CD4-positive, alpha-beta T cell treated with Interferon gamma for 1 hour (primary cell): Measurements from ENCODE around the gene RAD9A.

Experiments used
- DNase-seq: peaks from one replicate; pipeline ENCODE4 v3.0.0-alpha.2; 2020

Gene RAD9A

DNA sequence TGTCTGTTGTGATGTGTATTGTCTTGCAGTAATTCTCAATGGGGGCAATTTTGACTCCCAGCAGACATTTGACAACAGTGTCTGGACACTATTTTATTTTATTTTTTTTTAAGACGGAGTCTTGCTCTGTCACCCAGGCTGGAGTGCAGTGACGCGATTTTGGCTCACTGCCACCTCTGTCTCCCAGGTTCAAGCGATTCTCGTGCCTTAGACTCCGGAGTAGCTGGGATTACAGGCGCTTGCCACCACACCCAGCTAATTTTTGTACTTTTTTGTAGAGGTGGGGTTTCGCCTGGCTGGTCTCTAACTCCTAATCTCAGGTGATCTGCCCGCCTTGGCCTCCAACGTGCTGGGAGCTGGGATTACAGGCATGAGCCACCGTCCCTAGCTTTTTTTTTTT lies 37.9 kb downstream of the RAD9A start:
- no peak for DNase-seq

DNA sequence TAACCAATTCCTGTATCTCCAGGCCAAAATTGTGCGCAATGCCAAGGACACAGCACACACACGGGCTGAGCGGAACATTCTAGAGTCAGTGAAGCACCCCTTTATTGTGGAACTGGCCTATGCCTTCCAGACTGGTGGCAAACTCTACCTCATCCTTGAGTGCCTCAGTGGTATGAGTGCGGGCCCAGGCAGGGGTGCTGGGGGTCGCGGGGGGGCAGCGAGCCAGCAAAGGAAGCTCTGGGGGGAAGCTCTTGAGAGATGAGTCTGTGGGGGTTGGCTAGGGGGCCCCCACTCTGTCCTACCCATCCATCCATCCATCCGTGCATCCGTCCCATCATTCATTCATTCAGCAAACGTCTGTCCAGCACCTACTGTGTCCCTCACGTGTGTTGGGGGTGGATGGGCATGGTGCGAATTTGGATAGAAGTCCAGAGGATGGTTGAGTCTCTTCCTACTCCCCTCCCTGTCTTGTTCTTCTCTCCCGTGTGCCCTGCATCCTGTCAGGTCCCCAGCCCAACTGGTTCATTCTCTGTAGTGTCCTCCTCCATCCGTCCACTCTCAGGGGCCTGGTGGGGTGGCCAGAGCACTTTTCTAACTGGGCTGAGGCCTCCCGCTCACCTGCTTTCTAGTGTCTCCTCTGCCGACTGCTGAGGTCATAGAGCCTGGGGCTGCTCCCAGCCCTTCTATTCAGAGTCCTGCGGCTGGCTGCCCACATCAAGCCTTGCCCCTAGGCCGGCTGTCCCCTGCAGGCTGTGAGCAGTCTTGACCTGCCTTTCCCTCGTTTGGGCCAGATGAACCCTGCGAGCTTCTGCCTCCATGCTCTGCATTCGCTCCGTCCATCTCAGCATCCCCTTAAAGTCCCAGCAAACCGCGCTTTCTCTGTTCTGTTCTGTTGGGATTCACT lies 39.8 kb downstream of the RAD9A start:
- DNase-seq: no peak

GRCh38 chr11:67432655-67433349 lies 41.0 kb downstream of the RAD9A start:
- no peak for DNase-seq

- no peak for DNase-seq
These were observed 42.0 kb downstream of the RAD9A start for GRCh38 chr11:67433536-67434394.

DNA sequence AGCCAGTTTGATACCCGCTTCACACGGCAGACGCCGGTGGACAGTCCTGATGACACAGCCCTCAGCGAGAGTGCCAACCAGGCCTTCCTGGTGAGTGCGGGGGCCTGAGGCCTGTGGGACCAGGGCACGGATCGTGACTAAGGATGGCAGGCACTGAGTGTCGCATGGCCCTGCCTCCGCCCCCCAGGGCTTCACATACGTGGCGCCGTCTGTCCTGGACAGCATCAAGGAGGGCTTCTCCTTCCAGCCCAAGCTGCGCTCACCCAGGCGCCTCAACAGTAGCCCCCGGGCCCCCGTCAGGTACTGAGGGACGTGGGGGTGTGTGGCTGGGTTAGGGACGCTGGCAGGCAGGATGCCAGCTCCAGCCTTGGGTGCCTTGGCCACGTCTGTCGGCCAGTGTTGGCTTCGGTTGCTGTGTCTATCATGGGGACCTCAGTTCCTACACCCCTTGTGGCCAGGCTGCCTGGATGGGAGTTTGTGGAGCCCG lies 42.7 kb downstream of the RAD9A start:
- DNase-seq: no peak

DNA sequence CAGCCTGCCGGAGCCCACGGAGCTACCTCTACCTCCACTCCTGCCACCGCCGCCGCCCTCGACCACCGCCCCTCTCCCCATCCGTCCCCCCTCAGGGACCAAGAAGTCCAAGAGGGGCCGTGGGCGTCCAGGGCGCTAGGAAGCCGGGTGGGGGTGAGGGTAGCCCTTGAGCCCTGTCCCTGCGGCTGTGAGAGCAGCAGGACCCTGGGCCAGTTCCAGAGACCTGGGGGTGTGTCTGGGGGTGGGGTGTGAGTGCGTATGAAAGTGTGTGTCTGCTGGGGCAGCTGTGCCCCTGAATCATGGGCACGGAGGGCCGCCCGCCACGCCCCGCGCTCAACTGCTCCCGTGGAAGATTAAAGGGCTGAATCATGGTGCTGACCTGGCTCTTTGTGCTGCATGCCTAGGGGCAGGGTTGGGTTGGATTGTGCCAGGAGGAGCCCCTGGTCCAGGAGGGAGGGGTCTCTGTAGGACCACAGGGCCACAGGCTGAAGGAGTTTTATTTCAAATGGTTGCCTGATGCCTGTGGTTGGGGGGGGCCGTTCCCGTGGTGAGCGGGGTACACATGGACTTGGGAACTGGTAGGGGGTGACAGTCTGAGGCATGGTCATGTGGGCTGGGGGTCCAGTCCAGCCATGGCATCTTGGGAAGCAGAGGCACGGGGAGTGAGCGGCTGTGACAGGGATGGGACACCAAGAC lies 43.4 kb downstream of the RAD9A start:
- DNase-seq: no peak

DNA sequence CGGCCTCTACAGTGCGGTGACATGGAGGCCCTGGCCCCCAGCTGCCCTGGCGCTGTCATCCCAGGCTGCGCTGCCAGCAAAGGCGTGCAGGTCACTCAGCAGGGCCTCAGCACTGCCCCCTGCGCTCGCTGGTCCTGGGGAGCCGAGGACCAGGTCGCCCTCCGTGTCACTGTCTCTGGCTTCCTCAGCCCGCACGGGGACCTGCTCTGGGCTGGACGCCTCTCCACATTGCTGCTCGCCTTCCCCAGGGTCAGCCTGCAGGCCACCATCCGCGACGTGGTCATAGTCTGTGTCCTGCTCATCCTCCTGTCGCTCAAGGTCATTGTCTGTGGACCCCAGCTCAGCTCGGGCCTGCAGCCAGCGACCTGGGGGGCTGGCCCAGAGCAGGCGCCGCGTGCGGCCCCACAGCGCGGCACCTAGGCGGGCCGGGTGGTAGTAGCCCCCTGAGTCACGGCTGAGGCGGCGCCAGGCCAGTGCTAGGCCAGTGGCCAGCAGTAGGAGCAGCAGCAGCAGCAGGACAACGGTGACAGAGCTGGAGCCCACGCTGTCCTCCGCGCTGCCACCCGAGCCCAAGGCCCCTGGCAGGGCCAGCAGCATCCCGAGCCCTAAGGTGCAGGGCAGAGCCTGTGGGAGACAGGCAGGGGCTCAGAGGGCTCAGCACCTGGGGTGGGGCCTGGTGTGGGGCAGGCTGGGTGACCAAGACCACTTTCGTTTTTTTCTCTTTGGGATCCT lies 44.1 kb downstream of the RAD9A start:
- no peak for DNase-seq

- DNase-seq: peak; percentile 59
These were observed 44.8 kb downstream of the RAD9A start for GRCh38 chr11:67436459-67437081.

GRCh38 chr11:67437082-67437808 lies 45.5 kb downstream of the RAD9A start, which contains the start of gene PTPRCAP:
TSS of gene PTPRCAP (minus strand) at chr11:67437682. CDS start at chr11:67437619, 63 bp downstream.
- peak; percentile 71 for DNase-seq

DNA sequence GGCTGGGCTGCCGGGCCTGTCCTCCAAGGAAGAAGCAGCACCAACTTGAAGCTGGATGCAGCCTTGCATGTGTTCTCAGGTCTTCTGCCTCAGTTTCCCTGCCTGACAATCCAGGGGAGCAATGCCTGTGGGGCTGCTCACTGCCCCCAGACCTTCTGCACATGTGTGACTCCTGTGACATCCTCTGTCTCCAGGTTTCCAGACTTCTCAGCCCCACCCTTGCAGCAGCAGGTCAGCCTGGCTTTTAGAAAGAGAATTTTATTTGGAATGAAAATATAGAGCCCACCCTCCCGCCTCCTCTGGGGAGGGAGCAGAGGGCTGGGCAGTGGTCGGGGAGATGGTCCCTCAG lies 46.0 kb downstream of the RAD9A start:
- no peak for DNase-seq

DNA sequence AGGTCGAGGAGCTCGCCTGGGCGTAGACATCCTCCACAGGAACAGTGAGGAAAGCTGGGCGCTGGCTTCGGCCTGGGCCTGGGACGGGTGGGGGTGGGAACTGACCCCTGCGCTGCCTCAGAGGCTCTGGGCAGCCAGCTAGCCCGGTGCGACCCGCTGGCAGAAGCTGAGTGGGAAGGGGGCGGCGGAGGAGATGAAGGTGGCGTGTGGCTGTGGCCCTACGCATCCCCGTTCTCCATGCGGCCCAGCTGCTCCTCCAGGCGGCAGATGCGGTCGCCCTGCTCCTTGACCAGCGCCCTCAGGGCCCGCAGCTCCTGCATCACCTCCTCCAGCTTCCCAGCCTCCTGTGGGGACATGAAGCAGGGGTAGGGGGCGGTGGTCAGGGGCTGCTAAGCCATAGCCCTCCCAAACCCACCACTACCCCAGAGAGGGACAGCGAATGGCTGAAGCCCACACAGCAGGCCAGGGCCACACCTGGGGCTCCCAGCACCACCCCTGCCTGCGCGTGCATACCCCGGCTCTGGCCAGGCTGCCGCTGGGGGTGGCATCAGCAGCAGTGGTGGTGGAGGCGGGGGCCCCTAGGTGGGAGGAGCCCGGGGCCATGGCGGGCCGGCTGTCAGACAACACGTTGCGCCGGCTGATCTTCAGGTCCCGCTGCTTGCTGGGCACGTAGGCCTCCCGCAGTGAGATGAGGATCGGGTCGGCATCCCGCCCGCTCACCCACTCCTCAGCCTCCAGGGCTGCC lies 46.5 kb downstream of the RAD9A start:
- peak; percentile 65 for DNase-seq

- DNase-seq: no peak
These were observed 47.8 kb downstream of the RAD9A start for GRCh38 chr11:67439321-67440228.

DNA sequence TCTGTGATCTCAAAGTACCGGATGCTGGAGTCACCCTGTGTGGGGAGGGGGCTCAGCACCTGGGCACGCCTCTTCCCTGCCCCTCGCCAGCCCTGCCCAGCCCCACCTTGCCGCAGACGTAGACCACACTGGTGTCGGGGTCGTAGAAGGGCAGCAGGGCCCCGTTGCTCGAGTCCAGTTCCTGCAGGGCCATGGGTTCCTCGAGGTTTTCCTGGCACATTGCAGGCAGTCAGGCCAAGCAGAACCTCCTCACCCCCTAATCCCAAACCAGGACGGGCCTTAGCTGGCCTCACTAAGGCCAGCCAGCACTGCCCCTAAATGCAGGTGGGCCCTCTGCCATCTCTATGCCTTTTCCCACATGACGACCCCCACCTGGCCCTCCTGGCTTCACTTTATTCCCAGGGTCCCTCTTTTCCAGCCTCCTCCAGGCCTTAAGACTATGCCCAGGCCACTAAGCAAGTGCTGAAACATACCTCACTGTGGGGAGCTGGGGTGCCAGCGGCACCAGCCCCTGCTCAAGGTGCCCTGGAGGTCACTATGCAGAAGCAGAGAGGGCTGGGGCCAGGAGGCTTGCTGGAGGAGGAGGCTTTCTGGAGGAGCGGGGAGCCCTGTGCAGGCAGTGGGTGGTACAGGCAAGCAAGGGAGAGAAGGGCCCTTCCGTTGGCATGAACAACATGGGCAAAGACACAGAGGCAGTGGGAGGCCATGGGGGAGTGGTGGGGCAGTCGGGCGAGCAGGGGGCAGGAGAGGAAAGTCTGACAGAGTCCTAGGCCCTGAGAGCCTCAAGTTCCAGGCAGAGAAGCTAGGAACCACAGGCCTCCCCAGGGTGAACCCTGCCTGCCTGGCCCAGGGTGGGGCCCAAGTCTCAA lies 48.7 kb downstream of the RAD9A start:
- DNase-seq: no peak

GRCh38 chr11:67441098-67441563 lies 49.3 kb downstream of the RAD9A start:
- DNase-seq: no peak

- peak; percentile 29 for DNase-seq
These were observed 50.1 kb downstream of the RAD9A start for GRCh38 chr11:67441731-67442351.

- DNase-seq: no peak
These were observed 51.0 kb downstream of the RAD9A start for GRCh38 chr11:67442504-67443404.
